Cardiac septum (tissue), 1 donor: ENCODE data around the gene ASTL. TPM values are rescaled to one million over a fixed set of nuclear protein-coding genes. Genes with fewer than 3 reads are reported as not detected.

Source experiments
- DNase-seq: peaks from one replicate; pipeline ENCODE4 v3.0.0-alpha.2; 2020; ENCODE audit warnings: low spot score
- intact Hi-C: fragments of 100-400 bp; cut with DNase I; formaldehyde crosslinking; loops from one replicate; pipeline ENCODE4 v1.14.0; 2022
- total RNA-seq: library from RNA; stranded (reverse); fragmentation: NEBNext Ultra II Directional; extraction: Animal tissue kit (Norgen Biotek cat#: 25700); gene quantifications from one replicate; pipeline ENCODE4 v1.2.1, GENCODE V29; 2021
- donor health status: DM: no; HTN: no; CAD: no.

Gene ASTL
- total RNA-seq, 1 donor from 2014 or later = not detected

GRCh38 chr2:96108541-96109360 is 29.6 kb downstream of the ASTL start:
- peak; percentile 87 for DNase-seq
- intact Hi-C loops = no loop called here

GRCh38 chr2:96108151-96108540 is 30.2 kb downstream of the ASTL start:
- DNase-seq = peak; percentile 71
- intact Hi-C loops = no loop called here

GRCh38 chr2:96107708-96108065 is 30.6 kb downstream of the ASTL start:
- intact Hi-C loops = no loop called here
- peak; percentile 62 for DNase-seq

- peak; percentile 71 for DNase-seq
- intact Hi-C loops = no loop called here
Measured at GRCh38 chr2:96106991-96107707, 31.2 kb downstream of the ASTL start.

- intact Hi-C loops = no loop called here
- DNase-seq = peak; percentile 38
Measured at GRCh38 chr2:96105994-96106715, 32.1 kb downstream of the ASTL start.

GRCh38 chr2:96105152-96105915 is 33.0 kb downstream of the ASTL start:
- intact Hi-C loops = no loop called here
- peak; percentile 36 for DNase-seq

GRCh38 chr2:96104487-96104861 is 33.8 kb downstream of the ASTL start:
- intact Hi-C loops = no loop called here
- DNase-seq = peak; percentile 58

GRCh38 chr2:96103761-96104486 is 34.4 kb downstream of the ASTL start:
- intact Hi-C loops = no loop called here
- DNase-seq = peak; percentile 76

- intact Hi-C loops = no loop called here
- peak; percentile 70 for DNase-seq
Measured at GRCh38 chr2:96103187-96103601, 35.1 kb downstream of the ASTL start.

- peak; percentile 3 for DNase-seq
- intact Hi-C loops = no loop called here
Measured at GRCh38 chr2:96102596-96103186, 35.6 kb downstream of the ASTL start.

- DNase-seq = no peak
- intact Hi-C loops = no loop called here
Measured at GRCh38 chr2:96100893-96101304, 37.4 kb downstream of the ASTL start.

- intact Hi-C loops = no loop called here
- DNase-seq = peak; percentile 62
Measured at GRCh38 chr2:96099861-96100798, 38.2 kb downstream of the ASTL start.

- intact Hi-C loops = no loop called here
- DNase-seq = peak; percentile 78
Measured at GRCh38 chr2:96098900-96099590, 39.3 kb downstream of the ASTL start.

GRCh38 chr2:96097951-96098823 is 40.1 kb downstream of the ASTL start:
- peak; percentile 63 for DNase-seq
- intact Hi-C loops = no loop called here

GRCh38 chr2:96097441-96097840 is 40.9 kb downstream of the ASTL start:
- DNase-seq = peak; percentile 6
- intact Hi-C loops = no loop called here

GRCh38 chr2:96095116-96095636 is 43.1 kb downstream of the ASTL start:
- peak; percentile 27 for DNase-seq
- intact Hi-C loops = no loop called here
